ENCODE measurements around the gene EZR.

The EZR gene

GRCh38 chr6:158762787-158763433 lies 56.3 kb downstream of the EZR start:
- DNase-seq (ENCODE audit: low read depth in 2 of 2) = no peak

GRCh38 chr6:158761746-158762145 lies 57.4 kb downstream of the EZR start:
- DNase-seq (ENCODE audit: low read depth in 2 of 2) = no peak

GRCh38 chr6:158760618-158761250 lies 58.4 kb downstream of the EZR start:
- DNase-seq (ENCODE audit: low read depth in 2 of 2) = no peak

GRCh38 chr6:158759966-158760617 lies 59.1 kb downstream of the EZR start:
- DNase-seq (ENCODE audit: low read depth in 2 of 2) = no peak

- no peak for DNase-seq (ENCODE audit: low read depth in 2 of 2)
Measured at GRCh38 chr6:158758941-158759479, 60.2 kb downstream of the EZR start.

- DNase-seq (ENCODE audit: low read depth in 2 of 2) = no peak
Measured at GRCh38 chr6:158758451-158758860, 60.7 kb downstream of the EZR start.

GRCh38 chr6:158757753-158758090 lies 61.4 kb downstream of the EZR start:
- DNase-seq (ENCODE audit: low read depth in 2 of 2) = no peak

- DNase-seq (ENCODE audit: low read depth in 2 of 2) = no peak
Measured at GRCh38 chr6:158756977-158757752, 62.0 kb downstream of the EZR start.

- DNase-seq (ENCODE audit: low read depth in 2 of 2) = no peak
Measured at GRCh38 chr6:158756126-158756525, 63.0 kb downstream of the EZR start.

GRCh38 chr6:158755636-158756035 lies 63.5 kb downstream of the EZR start:
- no peak for DNase-seq (ENCODE audit: low read depth in 2 of 2)

- DNase-seq (ENCODE audit: low read depth in 2 of 2) = no peak
Measured at GRCh38 chr6:158754738-158755137, 64.4 kb downstream of the EZR start.

- no peak for DNase-seq (ENCODE audit: low read depth in 2 of 2)
Measured at GRCh38 chr6:158753811-158754210, 65.4 kb downstream of the EZR start.

GRCh38 chr6:158752613-158753012 lies 66.6 kb downstream of the EZR start:
- DNase-seq (ENCODE audit: low read depth in 2 of 2) = no peak

GRCh38 chr6:158751921-158752320 lies 67.2 kb downstream of the EZR start:
- no peak for DNase-seq (ENCODE audit: low read depth in 2 of 2)

- no peak for DNase-seq (ENCODE audit: low read depth in 2 of 2)
Measured at GRCh38 chr6:158751224-158751623, 67.9 kb downstream of the EZR start.

- DNase-seq (ENCODE audit: low read depth in 2 of 2) = no peak
Measured at GRCh38 chr6:158744986-158745430, 74.2 kb downstream of the EZR start.

GRCh38 chr6:158743033-158743651 lies 76.0 kb downstream of the EZR start:
- DNase-seq (ENCODE audit: low read depth in 2 of 2) = no peak

GRCh38 chr6:158739673-158740072 lies 79.5 kb downstream of the EZR start:
- no peak for DNase-seq (ENCODE audit: low read depth in 2 of 2)

GRCh38 chr6:158737710-158738615 lies 81.2 kb downstream of the EZR start:
- no peak for DNase-seq (ENCODE audit: low read depth in 2 of 2)

GRCh38 chr6:158737082-158737709 lies 82.0 kb downstream of the EZR start:
- DNase-seq (ENCODE audit: low read depth in 2 of 2) = no peak

All from stimulated activated CD8-positive, alpha-beta memory T cell treated with anti-CD3 and anti-CD28 coated beads, Interleukin-2, amount 100 ng/mL, for 48 hours (primary cell).